HG03108 (cell line): ENCODE data around the gene CRYGB.
A peak's percentile ranks its signal among the peaks of the same experiment; 100 is the strongest.
"Not testable (repeated sequence)": the region's sequence is repeated elsewhere in the genome, so short reads cannot be mapped to it uniquely, and the experiment has no call there.

Experiments used
- ATAC-seq: cut with Tn5 transposase; IDR thresholded peaks from one replicate; pipeline ENCODE4 v1.9.1; 2021; ENCODE audit warnings: moderate library complexity; ENCODE audit not compliant: unreplicated experiment

Gene CRYGB

GRCh38 chr2:208150956-208151355 lies 5.0 kb upstream of the CRYGB start:
- ATAC-seq = no peak

GRCh38 chr2:208150094-208150493 lies 4.1 kb upstream of the CRYGB start:
- ATAC-seq = no peak

DNA sequence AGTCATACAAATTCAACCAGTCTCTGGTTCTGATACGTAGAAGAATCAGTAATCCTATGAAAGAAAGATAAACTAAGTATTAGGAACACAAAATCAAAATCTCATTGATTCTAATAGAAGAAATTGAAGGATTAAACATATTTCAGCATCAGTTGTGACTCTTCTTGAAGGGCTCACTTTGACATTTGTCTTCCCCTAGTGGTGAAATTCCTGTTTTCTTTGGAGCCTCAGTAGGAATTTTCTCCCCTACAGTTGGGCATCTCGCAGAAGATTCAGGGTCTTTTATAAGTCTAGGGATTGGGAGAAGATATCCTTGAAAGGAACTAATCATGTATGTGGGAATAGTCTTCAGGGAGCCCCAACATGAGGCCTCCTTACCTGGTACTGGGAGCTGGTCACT lies 2.8 kb upstream of the CRYGB start:
- no peak for ATAC-seq

DNA sequence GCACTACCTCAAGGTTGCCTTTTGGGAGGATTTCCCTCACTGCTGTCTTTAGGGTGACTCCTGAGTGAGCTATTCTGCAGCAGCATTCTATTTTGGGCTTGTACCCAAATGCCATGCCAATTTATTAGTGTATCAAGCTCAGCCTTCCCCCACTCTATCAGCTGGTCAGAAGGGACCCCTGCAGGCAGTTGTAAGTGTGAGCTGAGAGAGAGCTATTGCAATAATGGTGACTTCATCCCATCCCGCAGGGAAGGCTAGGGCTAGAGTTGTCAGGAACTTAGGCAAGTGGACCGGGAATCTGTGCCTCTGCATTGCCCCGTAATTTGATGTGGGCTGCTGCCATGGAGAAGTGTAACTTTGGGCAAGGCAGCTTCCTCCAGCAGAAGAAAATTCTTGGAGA lies 1.8 kb upstream of the CRYGB start:
- no peak for ATAC-seq

DNA sequence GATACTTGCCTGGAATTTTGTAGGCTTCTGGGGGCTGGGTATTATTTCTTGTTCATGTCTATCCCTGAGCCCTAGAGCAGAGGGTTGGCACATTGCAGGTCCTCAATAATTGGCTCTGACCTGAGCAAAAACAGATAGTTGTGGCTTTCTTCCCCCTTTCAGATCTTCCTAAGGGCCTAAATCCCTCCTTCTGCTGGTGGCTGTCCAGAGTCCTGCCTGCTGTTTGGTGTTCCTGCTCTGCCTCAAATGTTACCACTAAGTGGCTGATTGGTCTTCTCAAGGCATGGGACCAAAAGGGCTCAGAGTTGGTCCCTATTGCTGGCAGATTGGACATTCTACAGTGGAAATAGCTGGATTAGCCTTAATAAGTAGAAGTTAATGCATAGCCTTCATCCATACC lies 1.1 kb upstream of the CRYGB start:
- ATAC-seq = no peak

DNA sequence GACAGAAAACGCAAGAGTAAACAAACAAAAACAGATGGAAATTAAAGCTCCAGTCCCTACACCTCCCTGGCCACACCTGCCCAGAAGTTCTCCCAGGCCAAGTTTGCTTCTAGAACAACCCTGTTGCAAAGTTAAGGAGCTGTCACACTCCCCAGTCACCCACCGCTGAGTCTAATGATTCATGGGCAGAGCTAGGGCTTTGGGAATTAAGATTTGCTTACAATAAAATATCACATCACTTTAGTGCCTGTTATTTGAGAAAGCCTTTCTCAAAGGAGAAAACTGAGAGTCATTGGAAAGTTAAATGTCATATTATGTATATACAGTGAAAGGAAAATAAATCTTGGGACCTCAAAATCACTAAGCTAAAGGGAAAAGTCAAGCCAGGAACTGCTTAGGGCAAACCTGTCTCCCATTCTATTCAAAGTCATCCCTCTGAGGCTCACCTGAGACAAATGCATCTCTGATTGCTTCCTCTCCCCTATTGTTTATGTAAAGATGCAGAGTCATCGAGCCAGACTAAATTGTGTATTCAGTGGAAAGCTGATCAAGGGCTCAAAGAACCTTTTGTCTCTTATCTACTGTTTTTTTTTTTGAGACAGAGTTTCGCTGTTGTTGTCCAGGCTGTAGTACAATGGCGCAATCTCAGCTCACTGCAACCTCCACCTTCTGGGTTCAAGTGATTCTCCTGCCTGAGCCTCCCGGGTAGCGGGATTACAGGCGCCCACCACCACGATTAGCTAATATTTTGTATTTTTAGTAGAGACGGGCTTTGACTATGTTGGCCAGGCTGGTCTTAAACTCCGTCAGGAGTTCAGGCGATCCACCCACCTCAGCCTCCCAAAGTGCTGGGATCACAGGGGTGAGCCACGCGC lies 2.8 kb downstream of the CRYGB start:
- no peak for ATAC-seq

GRCh38 chr2:208142240-208142924 lies 3.6 kb downstream of the CRYGB start:
- ATAC-seq = no peak

DNA sequence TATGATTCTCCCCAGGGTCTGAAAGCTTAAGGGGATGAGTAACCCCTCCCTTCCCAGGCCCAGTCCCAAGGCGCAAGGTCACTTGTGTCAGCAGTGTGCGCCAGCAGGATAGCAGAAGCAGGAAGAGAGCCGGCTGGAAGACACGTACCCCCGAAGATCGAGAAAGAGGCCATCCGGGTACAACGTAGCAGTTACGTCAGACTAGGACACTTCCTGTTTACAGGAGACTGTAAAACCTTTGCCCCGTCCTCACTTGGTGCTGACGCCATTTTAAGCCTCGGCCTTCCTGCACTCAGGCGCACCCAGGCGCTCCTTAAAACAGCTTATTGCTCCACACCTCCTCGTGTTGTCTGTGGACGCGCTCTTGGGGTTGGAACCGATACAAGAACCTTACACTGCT lies 6.5 kb downstream of the CRYGB start:
- no peak for ATAC-seq

- ATAC-seq = not testable (repeated sequence)
Observed at GRCh38 chr2:208138334-208138733, 7.6 kb downstream of the CRYGB start.

- ATAC-seq = no peak
Observed at GRCh38 chr2:208136716-208137094, 9.3 kb downstream of the CRYGB start.

- no peak for ATAC-seq
Observed at GRCh38 chr2:208135794-208136715, 9.9 kb downstream of the CRYGB start.

DNA sequence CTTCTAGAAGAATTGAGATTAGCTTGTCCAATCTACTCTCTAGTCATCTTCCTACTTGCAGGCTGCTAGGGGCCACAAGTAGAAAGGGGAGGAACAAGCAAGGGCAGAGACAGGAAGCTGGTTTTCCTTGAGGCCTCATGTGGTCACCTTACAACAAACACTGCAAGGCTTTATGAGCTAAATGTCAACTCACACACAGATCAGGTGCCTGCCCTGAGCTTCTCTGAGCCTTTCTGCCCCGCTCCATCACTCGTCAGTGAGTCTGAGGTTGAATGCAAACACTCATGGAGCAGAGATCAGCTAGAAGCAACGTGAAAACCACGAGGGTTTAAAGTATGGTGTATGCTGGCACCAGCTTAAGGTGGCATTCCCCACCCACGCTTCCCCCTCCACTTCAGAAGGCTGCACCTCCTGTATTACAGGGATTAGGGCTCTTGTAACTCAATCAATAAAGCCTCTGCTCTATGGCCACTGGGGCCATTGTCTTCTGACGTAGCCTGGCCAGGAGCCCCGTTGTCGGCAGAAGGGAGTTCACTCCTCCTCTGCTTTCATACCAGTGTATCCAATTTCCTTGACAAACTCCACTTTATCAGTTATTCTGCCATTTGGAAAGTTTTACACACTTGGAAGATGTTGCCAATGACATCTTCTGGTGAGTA lies 10.9 kb downstream of the CRYGB start:
- peak; percentile 70 for ATAC-seq

- ATAC-seq = no peak
Observed at GRCh38 chr2:208130712-208131110, 15.2 kb downstream of the CRYGB start.

- ATAC-seq = no peak
Observed at GRCh38 chr2:208129744-208130711, 15.9 kb downstream of the CRYGB start, which contains the start of gene CRYGC. Gene CRYGC (minus strand): TSS chr2:208129828. CDS start chr2:208129792, 36 bp downstream.

DNA sequence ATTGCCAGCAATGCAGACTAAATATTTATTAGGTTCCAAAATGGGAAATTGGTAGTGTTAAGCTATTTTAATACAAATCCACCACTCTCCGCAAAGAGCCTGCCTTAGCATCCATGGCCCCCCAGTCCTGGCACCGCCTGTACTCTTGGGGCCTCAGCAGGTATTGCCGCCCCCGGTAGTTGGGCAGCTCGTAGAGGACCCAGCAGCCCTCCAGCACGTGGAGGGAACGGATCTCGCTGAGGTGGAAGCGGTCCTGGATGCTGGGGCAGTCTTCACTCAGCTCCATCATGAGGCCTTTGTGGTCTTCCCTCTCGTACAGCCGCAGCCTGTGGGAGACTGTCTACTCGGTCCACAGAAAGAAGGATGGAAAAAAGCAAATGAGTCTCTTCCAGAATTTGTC lies 17.8 kb downstream of the CRYGB start:
- ATAC-seq = no peak

DNA sequence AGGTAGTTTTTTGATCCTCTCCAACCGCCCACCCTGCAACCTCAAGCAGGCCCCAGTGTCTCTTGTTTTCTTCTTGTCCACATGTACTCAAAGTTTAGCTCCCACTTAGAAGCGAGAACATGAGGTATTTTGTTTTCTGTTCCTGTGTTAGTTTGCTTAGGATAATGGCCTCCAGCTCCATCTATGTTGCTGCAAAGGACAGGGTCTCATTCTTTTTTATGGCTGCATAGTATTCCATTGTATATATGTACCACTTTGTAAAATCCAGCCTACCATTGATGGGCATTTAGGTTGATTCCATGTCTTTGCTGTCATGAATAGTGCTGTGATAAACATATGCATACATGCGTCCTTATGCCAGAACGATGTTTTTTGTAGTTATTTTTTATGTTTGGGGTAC lies 18.9 kb downstream of the CRYGB start:
- no peak for ATAC-seq

GRCh38 chr2:208125251-208125650 lies 20.7 kb downstream of the CRYGB start:
- ATAC-seq = no peak

DNA sequence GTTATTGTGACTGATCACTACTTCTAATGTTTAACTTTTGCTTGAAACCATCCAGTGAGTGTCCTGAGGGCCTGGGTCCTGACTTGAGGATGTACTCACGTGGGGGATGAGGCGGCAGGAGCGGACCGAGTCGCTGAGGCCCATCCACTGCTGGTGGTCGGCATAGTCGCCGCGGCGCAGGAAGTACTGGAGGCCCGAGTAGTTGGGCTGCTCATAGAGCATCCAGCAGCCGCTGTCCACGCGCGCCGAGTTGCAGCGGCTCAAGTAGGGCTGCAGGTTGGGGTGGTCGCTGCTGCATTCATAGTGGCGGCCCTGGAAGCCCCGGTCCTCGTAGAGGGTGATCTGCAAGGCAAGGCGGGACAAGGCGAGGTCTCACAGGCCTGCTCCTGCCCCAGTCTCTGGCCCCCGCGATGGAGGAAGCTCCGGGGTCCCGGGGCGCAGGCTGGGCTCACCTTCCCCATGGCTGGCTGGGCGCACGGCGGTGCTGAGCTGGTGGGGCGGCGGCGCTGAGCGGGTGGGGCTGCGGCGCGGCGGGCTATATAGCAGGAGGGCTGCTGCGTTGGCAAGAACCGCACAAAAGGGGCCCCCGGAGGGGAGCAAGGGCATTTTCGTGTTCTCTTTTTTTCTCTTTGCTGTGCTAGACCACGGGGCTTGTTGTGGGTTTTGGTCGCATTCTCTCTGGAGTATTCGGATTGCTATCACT lies 21.8 kb downstream of the CRYGB start, which contains the start of gene CRYGD:
CRYGD (minus strand) TSS at position 512 of the 703 bp plus-strand sequence; CDS start at position 461, 51 bp downstream.
- not testable (repeated sequence) for ATAC-seq

GRCh38 chr2:208122248-208122647 lies 23.7 kb downstream of the CRYGB start:
- ATAC-seq = no peak
